Ascending aorta (tissue), 2 donors: ENCODE measurements around the gene PRICKLE2. TPM values are rescaled to one million over a fixed set of nuclear protein-coding genes. Genes with fewer than 3 reads are reported as not detected.

ENCODE experiments used
- DNase-seq, 2 donors: peaks; one replicate each; pipeline ENCODE4 v3.0.0-alpha.2; 2019; ENCODE audit warnings: low spot score in 2 of 2
- H3K27ac ChIP-seq, 2 donors: fragments of 200-600 bp; sonication (generic); one replicate each; pipeline ENCODE4 v1.5.1; 2016 to 2017; ENCODE audit warnings: mild to moderate bottlenecking in 1 of 2
- H3K27me3 ChIP-seq: fragments of 200-600 bp; sonication (generic); one replicate; pipeline ENCODE4 v1.5.1; 2017
- H3K36me3 ChIP-seq, 2 donors: fragments of 200-600 bp; sonication (generic); one replicate each; pipeline ENCODE4 v1.5.1; 2016
- H3K4me1 ChIP-seq, 2 donors: fragments of 200-600 bp; sonication (generic); one replicate each; pipeline ENCODE4 v1.5.1; 2016 to 2017; ENCODE audit warnings: mild to moderate bottlenecking in 1 of 2
- H3K4me3 ChIP-seq, 2 donors: fragments of 200-600 bp; sonication (generic); one replicate each; pipeline ENCODE4 v1.5.1; 2016 to 2017; ENCODE audit warnings: mild to moderate bottlenecking in 1 of 2
- H3K9me3 ChIP-seq, 2 donors: fragments of 200-600 bp; sonication (generic); one replicate each; pipeline ENCODE4 v1.5.1; 2016
- intact Hi-C: fragments of 100-400 bp; cut with DNase I; formaldehyde crosslinking; loops from one replicate; pipeline ENCODE4 v1.15.1; 2023
- total RNA-seq: library from RNA; depleted of rRNA; stranded (reverse); fragments of >200 nt; gene quantifications from one replicate; pipeline ENCODE4 v1.1.0, GENCODE V29; 2016
- TF ChIP-seq, protein P1 (sequence below), 3 experiments: fragments of 200-600 bp in 2 of 3; fragments of 450-650 bp in 1 of 3; sonication (generic) in 2 of 3; IDR thresholded peaks; one replicate each; pipeline ENCODE4 v1.5.1; 2016 to 2019; ENCODE audit warnings: antibody characterized with exemption in 3 of 3, mild to moderate bottlenecking in 1 of 3, moderate library complexity in 1 of 3

PRICKLE2 gene
- total RNA-seq, 1 donor from 2014 or later = 24.7 TPM

DNA sequence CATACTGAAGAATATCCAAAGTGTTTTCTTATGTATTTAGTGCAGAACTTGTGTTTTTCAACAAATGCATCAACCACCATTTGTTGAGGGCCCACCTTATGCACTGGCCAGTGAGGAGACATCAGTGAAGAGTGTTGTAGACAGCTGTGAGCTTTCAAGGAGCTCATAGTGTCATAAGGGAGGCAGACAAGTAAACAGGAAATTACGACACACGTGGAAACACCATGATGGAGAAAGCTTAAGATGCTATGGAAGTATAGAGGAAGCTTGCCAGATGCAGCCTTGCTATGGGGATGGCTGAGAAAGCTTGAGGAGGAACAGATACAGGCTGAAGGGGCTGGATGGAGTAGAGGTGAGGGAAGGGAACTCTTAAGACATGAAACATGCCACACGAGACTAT lies 151.2 kb downstream of the PRICKLE2 start:
- Histone ChIP-seq H3K36me3 (no peaks in the 10 kb centered on the region), H3K27me3 (no peaks in the 10 kb centered on the region), H3K9me3 (no peaks in the 10 kb centered on the region), H3K4me3 (no peak overlapping the region), H3K27ac (no peak overlapping the region), H3K4me1 (no peaks in the 10 kb centered on the region)
- DNase-seq = no peak
- intact Hi-C loops = no loop called here
- TF ChIP-seq, protein P1, sequence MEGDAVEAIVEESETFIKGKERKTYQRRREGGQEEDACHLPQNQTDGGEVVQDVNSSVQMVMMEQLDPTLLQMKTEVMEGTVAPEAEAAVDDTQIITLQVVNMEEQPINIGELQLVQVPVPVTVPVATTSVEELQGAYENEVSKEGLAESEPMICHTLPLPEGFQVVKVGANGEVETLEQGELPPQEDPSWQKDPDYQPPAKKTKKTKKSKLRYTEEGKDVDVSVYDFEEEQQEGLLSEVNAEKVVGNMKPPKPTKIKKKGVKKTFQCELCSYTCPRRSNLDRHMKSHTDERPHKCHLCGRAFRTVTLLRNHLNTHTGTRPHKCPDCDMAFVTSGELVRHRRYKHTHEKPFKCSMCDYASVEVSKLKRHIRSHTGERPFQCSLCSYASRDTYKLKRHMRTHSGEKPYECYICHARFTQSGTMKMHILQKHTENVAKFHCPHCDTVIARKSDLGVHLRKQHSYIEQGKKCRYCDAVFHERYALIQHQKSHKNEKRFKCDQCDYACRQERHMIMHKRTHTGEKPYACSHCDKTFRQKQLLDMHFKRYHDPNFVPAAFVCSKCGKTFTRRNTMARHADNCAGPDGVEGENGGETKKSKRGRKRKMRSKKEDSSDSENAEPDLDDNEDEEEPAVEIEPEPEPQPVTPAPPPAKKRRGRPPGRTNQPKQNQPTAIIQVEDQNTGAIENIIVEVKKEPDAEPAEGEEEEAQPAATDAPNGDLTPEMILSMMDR (IDR thresholded peaks at IDR 0.05) = no peak

DNA sequence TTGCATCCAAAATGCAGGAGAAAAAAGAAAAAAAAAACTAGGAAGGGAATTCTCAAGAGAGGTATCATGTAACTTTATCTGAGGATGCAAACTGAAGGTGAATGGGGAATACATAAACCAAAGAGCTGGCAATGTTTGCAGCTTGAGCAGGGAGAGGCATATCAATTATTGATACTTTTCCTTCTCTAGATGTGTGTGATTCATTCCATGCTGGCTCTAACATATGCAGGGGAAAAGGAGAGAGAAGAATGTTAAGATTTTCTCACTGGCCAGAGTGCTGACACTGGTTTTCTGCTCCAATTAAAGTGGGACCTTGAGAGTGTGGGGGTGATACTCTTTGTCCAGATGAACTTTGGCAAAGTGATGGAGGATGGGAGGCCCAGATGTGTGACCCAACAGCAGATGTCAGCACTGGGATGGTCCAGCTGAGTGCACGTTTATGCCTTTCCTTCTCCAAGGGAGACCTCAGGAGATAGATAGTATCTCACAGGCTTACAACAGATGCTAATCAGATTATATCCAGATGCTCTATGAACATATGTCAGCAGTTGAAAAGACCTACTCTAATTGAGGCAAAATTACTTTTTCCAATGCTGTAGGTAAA lies 152.0 kb downstream of the PRICKLE2 start:
- Histone ChIP-seq H3K4me3 (no peak overlapping the region), H3K27me3 (no peaks in the 10 kb centered on the region), H3K9me3 (no peaks in the 10 kb centered on the region), H3K36me3 (no peaks in the 10 kb centered on the region), H3K4me1 (no peaks in the 10 kb centered on the region), H3K27ac (no peak overlapping the region)
- no peak for DNase-seq
- TF ChIP-seq, protein P1 (IDR thresholded peaks at IDR 0.05) = no peak
- intact Hi-C loops = no loop called here

DNA sequence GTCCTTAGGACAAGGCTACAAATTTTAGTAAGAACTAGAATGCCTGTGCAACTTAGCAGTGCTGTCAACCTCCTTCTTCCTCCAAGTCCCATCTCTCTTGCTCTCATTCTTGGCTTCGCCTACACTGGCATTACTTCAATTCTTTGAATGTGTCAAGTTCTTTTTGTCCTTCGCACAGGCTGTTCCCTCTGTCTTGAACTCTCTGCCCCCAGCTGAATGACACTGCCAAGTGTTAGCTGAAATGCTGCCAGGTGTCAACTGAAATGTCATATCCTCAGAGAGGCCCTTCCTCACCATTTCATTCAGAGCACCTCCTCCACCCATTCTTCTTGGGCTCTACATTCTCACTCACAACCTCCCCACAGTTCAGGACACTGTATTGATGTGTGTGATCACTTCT lies 153.1 kb downstream of the PRICKLE2 start:
- TF ChIP-seq, protein P1 (IDR thresholded peaks at IDR 0.05) = no peak

DNA sequence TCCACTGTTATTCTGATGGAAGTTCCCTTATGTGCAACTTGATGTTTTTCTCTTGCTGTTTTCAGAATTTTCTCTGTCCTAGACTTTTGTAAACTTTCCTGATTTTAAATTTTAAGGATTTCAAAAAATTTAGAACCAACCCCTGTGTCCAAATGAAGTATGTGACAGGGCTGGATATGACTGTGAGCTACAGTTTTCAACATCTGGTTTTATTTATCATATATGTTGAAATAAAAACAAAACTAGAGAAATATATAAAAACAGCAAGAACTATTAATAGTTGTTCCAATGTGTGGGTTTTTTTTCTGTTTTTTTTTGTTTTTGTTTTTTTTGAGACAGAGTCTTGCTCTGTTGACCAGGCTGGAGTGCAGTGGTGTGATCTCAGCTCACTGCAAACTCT lies 154.6 kb downstream of the PRICKLE2 start:
- Histone ChIP-seq H3K27ac (no peak overlapping the region), H3K4me3 (no peak overlapping the region), H3K4me1 (no peaks in the 10 kb centered on the region), H3K9me3 (no peaks in the 10 kb centered on the region), H3K27me3 (no peaks in the 10 kb centered on the region), H3K36me3 (no peaks in the 10 kb centered on the region)
- DNase-seq = no peak
- TF ChIP-seq, protein P1 (IDR thresholded peaks at IDR 0.05) = no peak
- intact Hi-C loops = no loop called here

More for the DNA sequence above, 153.1 kb downstream of the PRICKLE2 start:
- H3K36me3 ChIP-seq = no peaks in the 10 kb centered on the region
- no peak overlapping the region for H3K27ac ChIP-seq
- no peaks in the 10 kb centered on the region for H3K27me3 ChIP-seq
- no peaks in the 10 kb centered on the region for H3K4me1 ChIP-seq
- no peak overlapping the region for H3K4me3 ChIP-seq
- no peak for DNase-seq
- intact Hi-C loops = no loop called here
- H3K9me3 ChIP-seq = no peaks in the 10 kb centered on the region

DNA sequence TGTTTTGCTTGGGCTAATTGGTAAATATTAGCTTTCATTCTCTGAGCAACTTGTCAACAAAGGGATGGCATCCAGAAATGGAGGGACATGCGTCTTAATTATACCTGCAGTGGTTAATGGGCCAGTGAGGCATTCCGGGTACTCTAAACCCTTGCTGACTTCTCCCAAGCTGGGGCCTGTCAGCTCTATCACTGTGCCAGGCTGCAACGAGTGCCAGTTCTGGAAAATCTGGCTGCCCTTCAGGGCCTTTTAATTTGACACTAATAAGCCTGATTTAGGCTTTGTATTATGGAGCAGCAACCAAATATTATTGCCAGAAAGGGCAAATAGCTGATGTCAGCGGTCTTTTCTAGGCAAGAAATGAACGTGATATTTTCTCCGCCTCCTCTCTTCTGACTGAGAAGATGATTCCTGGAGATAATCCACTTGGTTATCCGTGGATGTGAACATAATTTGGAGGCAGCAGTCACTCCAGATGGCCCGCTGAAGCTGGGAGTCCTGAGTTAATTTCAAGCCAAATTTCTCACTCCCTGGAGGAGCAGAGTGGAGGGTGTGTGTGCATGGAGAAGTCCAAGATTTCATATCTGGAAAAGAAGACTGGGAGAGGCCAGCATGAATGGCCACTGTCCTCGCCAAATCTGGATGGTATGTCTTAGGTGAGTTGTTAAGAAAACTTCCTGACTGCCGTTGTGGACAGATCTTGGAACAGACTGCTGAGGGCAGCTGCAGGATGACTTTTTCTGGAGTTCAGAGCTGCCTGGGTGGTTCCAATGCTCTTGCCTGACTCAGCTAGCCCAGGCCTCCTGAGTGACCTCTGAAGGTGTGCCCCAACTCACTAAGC lies 157.5 kb downstream of the PRICKLE2 start:
- Histone ChIP-seq H3K27me3 (no peaks in the 10 kb centered on the region), H3K27ac (no peak overlapping the region), H3K4me1 (no peaks in the 10 kb centered on the region), H3K9me3 (no peaks in the 10 kb centered on the region), H3K36me3 (no peaks in the 10 kb centered on the region), H3K4me3 (no peak overlapping the region)
- intact Hi-C loops = no loop called here
- TF ChIP-seq, protein P1 (IDR thresholded peaks at IDR 0.05) = no peak
- no peak for DNase-seq
